Measurements from ENCODE around the gene SLC6A17.

GRCh38 chr1:110250749-110251148 lies 100.5 kb downstream of the SLC6A17 start:
- TF ChIP-seq, protein P1, sequence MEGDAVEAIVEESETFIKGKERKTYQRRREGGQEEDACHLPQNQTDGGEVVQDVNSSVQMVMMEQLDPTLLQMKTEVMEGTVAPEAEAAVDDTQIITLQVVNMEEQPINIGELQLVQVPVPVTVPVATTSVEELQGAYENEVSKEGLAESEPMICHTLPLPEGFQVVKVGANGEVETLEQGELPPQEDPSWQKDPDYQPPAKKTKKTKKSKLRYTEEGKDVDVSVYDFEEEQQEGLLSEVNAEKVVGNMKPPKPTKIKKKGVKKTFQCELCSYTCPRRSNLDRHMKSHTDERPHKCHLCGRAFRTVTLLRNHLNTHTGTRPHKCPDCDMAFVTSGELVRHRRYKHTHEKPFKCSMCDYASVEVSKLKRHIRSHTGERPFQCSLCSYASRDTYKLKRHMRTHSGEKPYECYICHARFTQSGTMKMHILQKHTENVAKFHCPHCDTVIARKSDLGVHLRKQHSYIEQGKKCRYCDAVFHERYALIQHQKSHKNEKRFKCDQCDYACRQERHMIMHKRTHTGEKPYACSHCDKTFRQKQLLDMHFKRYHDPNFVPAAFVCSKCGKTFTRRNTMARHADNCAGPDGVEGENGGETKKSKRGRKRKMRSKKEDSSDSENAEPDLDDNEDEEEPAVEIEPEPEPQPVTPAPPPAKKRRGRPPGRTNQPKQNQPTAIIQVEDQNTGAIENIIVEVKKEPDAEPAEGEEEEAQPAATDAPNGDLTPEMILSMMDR (IDR thresholded peaks at IDR 0.05 in 2 of 3, conservative IDR thresholded peaks at IDR 0.05 in 1 of 3; ENCODE audit: insufficient read depth in 2 of 3, low read depth in 1 of 3, low read length in 3 of 3), result no peak
- TF ChIP-seq E2F1 (CRISPR knock-in tag; IDR thresholded peaks at IDR 0.05) (no peak), KDM1A (IDR thresholded peaks at IDR 0.05) (no peak), MAZ (CRISPR knock-in tag; conservative IDR thresholded peaks at IDR 0.05 in 1 of 2, IDR thresholded peaks at IDR 0.05 in 1 of 2) (no peak), POLR2AphosphoS2 (IDR thresholded peaks at IDR 0.05; ENCODE audit: low read length) (no peak), ATF3 (IDR thresholded peaks at IDR 0.05) (no peak), ATF3 (CRISPR knock-in tag; conservative IDR thresholded peaks at IDR 0.05) (no peak), KLF16 (IDR thresholded peaks at IDR 0.05) (no peak), NFATC3 (IDR thresholded peaks at IDR 0.05) (no peak)
- TF ChIP-seq, protein P2, sequence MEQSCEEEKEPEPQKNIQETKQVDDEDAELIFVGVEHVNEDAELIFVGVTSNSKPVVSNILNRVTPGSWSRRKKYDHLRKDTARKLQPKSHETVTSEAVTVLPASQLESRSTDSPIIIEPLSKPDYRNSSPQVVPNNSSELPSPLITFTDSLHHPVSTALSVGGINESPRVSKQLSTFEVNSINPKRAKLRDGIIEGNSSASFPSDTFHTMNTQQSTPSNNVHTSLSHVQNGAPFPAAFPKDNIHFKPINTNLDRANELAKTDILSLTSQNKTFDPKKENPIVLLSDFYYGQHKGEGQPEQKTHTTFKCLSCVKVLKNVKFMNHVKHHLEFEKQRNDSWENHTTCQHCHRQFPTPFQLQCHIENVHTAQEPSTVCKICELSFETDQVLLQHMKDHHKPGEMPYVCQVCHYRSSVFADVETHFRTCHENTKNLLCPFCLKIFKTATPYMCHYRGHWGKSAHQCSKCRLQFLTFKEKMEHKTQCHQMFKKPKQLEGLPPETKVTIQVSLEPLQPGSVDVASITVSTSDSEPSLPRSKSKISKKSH (CRISPR knock-in tag; IDR thresholded peaks at IDR 0.05), result no peak
- TF ChIP-seq, protein P3, sequence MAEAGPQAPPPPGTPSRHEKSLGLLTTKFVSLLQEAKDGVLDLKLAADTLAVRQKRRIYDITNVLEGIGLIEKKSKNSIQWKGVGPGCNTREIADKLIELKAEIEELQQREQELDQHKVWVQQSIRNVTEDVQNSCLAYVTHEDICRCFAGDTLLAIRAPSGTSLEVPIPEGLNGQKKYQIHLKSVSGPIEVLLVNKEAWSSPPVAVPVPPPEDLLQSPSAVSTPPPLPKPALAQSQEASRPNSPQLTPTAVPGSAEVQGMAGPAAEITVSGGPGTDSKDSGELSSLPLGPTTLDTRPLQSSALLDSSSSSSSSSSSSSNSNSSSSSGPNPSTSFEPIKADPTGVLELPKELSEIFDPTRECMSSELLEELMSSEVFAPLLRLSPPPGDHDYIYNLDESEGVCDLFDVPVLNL (CRISPR knock-in tag; IDR thresholded peaks at IDR 0.05; ENCODE audit: low read depth), result no peak

Measured in K562 (cell line).